B cell (primary cell): ENCODE data around the gene SH3RF3.

ENCODE experiments used
- CTCF ChIP-seq: fragments of 200-600 bp; IDR thresholded peaks from one replicate; pipeline ENCODE4 v1.8.0; 2022; ENCODE audit warnings: antibody characterized with exemption, mild to moderate bottlenecking
- EZH2 ChIP-seq: IDR thresholded peaks from 2 replicates; pipeline ENCODE4 v1.6.1; 2012; ENCODE audit warnings: borderline replicate concordance, low read depth, mild to moderate bottlenecking, moderate library complexity, low read length; ENCODE audit not compliant: insufficient read depth, poor library complexity, severe bottlenecking

DNA sequence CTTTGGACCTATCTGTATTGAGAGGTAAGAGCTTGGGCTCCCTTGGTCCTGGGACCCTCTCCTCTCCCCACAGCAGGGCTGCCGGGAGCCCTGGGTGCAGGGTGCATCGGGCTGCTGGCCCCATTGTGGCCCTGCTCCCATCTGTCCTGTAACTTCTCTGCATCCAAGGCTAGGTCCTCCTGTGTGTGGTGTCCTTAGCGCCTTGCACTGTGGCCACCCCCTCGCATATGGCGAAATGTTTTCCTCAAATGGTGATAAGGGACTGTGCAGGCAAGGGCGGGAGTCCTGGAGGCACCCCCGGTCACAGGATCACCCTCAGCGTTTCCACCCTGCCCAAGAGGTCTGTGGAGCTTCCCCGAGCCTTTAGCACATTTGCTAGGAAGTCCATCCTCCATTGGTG, 208.2 kb downstream of the SH3RF3 start:
- no peak for TF ChIP-seq CTCF
- TF ChIP-seq EZH2: no peak
